Transverse colon (tissue), 4 donors: Measurements from ENCODE around the gene ERMARD. TPM values are rescaled to one million over a fixed set of nuclear protein-coding genes. Genes with fewer than 3 reads are reported as not detected.
A peak's percentile ranks its signal among the peaks of the same experiment; 100 is the strongest.

Experiments used
- DNase-seq: peaks from one replicate; pipeline ENCODE4 v3.0.0-alpha.2; 2019
- H3K27ac ChIP-seq, 4 donors: fragments of 200-600 bp; sonication (generic); 2 replicates each; pipeline ENCODE4 v1.5.1; 2016 to 2018; ENCODE audit warnings: inconsistent platforms in 4 of 4
- H3K27me3 ChIP-seq: fragments of 200-600 bp; sonication (generic); 2 replicates; pipeline ENCODE4 v1.5.1; 2017; ENCODE audit warnings: inconsistent platforms
- H3K36me3 ChIP-seq, 4 donors: fragments of 200-600 bp; sonication (generic); 2 replicates each; pipeline ENCODE4 v1.5.1; 2017 to 2019; ENCODE audit warnings: inconsistent platforms in 4 of 4
- H3K4me1 ChIP-seq, 4 donors: fragments of 200-600 bp; sonication (generic); 2 replicates each; pipeline ENCODE4 v1.5.1; 2017 to 2020; ENCODE audit warnings: inconsistent platforms in 4 of 4
- H3K4me3 ChIP-seq, 4 donors: fragments of 200-600 bp; sonication (generic); 1 replicate in 1 of 4; 2 replicates in 3 of 4; pipeline versions ENCODE4 v1.5.1 to v1.6.1; 2017 to 2019; ENCODE audit warnings: inconsistent platforms in 4 of 4
- H3K9me3 ChIP-seq, 2 donors: fragments of 200-600 bp; sonication (generic); 2 replicates each; pipeline ENCODE4 v1.5.1; 2017 to 2019; ENCODE audit warnings: inconsistent platforms in 2 of 2
- CTCF ChIP-seq, 5 experiments: fragments of 200-600 bp in 3 of 5; fragments of 450-650 bp in 2 of 5; sonication (generic) in 3 of 5; IDR thresholded peaks; 1 replicate in 2 of 5; 2 replicates in 3 of 5; pipeline ENCODE4 v1.5.1; 2016 to 2017; ENCODE audit warnings: antibody characterized with exemption in 5 of 5, inconsistent platforms in 3 of 5, mild to moderate bottlenecking in 2 of 5, moderate library complexity in 1 of 5
- EP300 ChIP-seq: sonication (generic); formaldehyde crosslinking; IDR thresholded peaks from one replicate; pipeline ENCODE4 v1.6.1; 2017; ENCODE audit warnings: antibody characterized with exemption, low read depth
- POLR2A ChIP-seq: fragments of 450-650 bp; IDR thresholded peaks from one replicate; pipeline ENCODE4 v1.6.1; 2016; ENCODE audit warnings: antibody characterized with exemption, mild to moderate bottlenecking, moderate library complexity
- POLR2AphosphoS5 ChIP-seq, 3 donors: sonication (generic); formaldehyde crosslinking; IDR thresholded peaks; one replicate each; pipeline ENCODE4 v1.6.1; 2016; ENCODE audit warnings: antibody characterized with exemption in 3 of 3
- WGBS, 2 donors: methylation state at CpG; one replicate each; pipeline ENCODE4 v1.1.5; 2018; ENCODE audit warnings: low coverage in 1 of 2; 5-methylcytosine and 5-hydroxymethylcytosine counted together
- in situ Hi-C, 4 donors: fragments of 200-750 bp; cut with MboI; loops; one replicate each; pipeline versions ENCODE4 v1.15.0 to v1.15.1; 2017; ENCODE audit warnings: low sequenced_read_pairs in 3 of 4, low pct_ligation_motif_present in 1 of 4, low pct_unique_long_range_greater_than_20kb in 1 of 4
- intact Hi-C: fragments of 100-400 bp; cut with DNase I; formaldehyde crosslinking; loops from one replicate; pipeline ENCODE4 v1.15.1; 2023; ENCODE audit warnings: low total_unique reads
- total RNA-seq, 4 donors: library from RNA; depleted of rRNA; stranded (reverse); fragments of >200 nt; gene quantifications; one replicate each; pipeline ENCODE4 v1.1.0, GENCODE V29; 2016

The ERMARD gene
- total RNA-seq, 4 donors from 2014 or later, result 15.7 to 29.5 (median 20.8) TPM

- WGBS, 2 donors, result 89 to 92% methylated on average over 3 to 4 of the region's 4 CpGs
- no peak overlapping the region for H3K4me3 ChIP-seq
- TF ChIP-seq EP300, result no peak
- no peak for TF ChIP-seq POLR2A
- TF ChIP-seq POLR2AphosphoS5 (IDR thresholded peaks at IDR 0.05), result no peak
- no peak for TF ChIP-seq CTCF (IDR thresholded peaks at IDR 0.05)
These were observed 58.0 kb downstream of the ERMARD start for GRCh38 chr6:169809386-169809785.

DNA sequence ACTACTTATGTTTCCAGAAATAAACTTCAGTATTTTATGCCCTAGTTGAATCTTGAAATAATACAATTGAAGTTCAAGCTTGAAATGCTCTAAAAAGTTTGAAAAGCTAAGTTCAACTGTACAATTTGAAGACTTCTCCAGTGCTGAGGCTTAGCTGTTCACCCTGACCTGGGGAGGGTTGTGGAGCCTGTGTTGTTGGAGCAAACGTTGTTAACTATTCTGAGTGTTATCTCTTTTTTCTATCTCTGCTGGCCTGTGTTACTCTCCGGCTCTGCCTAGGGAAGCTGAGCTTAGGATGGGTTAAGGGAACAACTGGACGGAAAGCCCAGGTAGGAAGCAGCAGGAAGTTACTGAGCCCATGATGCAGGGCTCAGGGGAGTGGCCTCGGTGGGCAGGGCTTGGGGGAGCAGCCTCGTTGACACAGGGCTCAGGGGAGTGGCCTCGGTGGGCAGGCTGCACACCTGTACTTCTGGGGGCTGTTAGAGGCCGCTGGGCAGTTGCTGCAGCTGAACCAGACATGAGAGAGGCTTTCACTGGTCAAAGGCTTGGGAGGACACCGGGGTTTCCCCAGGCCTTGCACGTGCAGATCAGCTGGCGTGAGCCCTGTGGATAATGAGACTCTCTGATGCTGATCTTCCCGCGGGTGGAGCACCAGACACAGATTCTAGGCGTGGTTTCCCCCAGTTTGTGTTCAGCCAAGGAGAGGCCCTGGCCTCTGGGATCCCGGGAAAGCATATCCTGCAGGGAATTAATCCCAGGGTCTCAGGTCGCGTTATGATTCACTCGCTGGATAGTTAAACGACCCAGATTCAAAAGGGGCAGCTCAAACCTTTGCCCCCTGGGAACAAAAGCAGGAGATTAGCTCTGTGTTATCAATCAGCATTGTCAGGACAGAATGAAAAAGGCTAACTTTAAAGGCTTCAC, 58.9 kb downstream of the ERMARD start:
- TF ChIP-seq EP300 (no peak), POLR2A (no peak), CTCF (IDR thresholded peaks at IDR 0.05) (no peak), POLR2AphosphoS5 (IDR thresholded peaks at IDR 0.05) (no peak)
- Histone ChIP-seq H3K4me1 (no peaks in the 10 kb centered on the region), H3K27ac (no peak overlapping the region), H3K36me3 (no peaks in the 10 kb centered on the region), H3K27me3 (no peaks in the 10 kb centered on the region), H3K9me3 (no peaks in the 10 kb centered on the region), H3K4me3 (no peak overlapping the region)
- intact Hi-C loops (no loop called here), in situ Hi-C loops (no loop called here)
- peak; percentile 51 for DNase-seq
- 0 to 46% methylated on average over 1 to 16 of the region's 18 CpGs for WGBS, 2 donors

More at GRCh38 chr6:169809386-169809785, 58.0 kb downstream of the ERMARD start:
- Histone ChIP-seq H3K9me3 (no peaks in the 10 kb centered on the region), H3K27ac (no peak overlapping the region), H3K36me3 (no peaks in the 10 kb centered on the region), H3K27me3 (no peaks in the 10 kb centered on the region), H3K4me1 (no peaks in the 10 kb centered on the region)
- DNase-seq, result no peak
- intact Hi-C loops, result no loop called here
- in situ Hi-C loops, result loop anchor here in 1 of 4 donors (10.0 kb wide), 1 partner anchor 705 kb away; no protein-coding TSS in a partner anchor

DNA sequence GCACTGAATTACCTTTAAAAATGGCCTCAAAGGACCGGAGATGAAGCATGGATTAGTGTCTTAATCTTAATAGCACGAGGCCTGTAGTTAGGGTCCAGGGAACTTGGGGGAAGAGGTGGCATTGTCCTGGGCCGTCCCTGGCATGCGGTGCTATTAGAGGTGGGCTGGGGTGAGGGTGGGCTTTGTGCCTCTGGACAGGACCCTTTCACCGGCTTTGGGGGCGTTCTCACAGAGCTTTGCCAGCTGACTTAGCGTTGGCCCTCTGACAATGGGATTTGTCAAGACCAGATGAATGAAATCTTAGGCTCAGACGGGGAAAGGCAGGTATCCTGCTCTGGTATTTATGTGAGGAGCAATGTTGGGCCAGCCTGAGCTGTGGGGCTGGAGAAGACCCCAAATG, 59.6 kb downstream of the ERMARD start:
- H3K36me3 ChIP-seq, result no peaks in the 10 kb centered on the region
- TF ChIP-seq EP300 (no peak), POLR2A (no peak), CTCF (IDR thresholded peaks at IDR 0.05) (no peak), POLR2AphosphoS5 (IDR thresholded peaks at IDR 0.05) (no peak)
- no peak overlapping the region for H3K4me3 ChIP-seq
- in situ Hi-C loops (no loop called here), intact Hi-C loops (no loop called here)
- DNase-seq, result no peak
- no peak overlapping the region for H3K27ac ChIP-seq
- no peaks in the 10 kb centered on the region for H3K27me3 ChIP-seq
- H3K4me1 ChIP-seq, result no peaks in the 10 kb centered on the region
- 94% methylated on average over 8 of the region's 8 CpGs; no CpG with 5 or more reads in 1 of the 2 donors for WGBS, 2 donors
- H3K9me3 ChIP-seq, result peaks cover 0 to 2% of the 10 kb centered on the region in 2 donors

DNA sequence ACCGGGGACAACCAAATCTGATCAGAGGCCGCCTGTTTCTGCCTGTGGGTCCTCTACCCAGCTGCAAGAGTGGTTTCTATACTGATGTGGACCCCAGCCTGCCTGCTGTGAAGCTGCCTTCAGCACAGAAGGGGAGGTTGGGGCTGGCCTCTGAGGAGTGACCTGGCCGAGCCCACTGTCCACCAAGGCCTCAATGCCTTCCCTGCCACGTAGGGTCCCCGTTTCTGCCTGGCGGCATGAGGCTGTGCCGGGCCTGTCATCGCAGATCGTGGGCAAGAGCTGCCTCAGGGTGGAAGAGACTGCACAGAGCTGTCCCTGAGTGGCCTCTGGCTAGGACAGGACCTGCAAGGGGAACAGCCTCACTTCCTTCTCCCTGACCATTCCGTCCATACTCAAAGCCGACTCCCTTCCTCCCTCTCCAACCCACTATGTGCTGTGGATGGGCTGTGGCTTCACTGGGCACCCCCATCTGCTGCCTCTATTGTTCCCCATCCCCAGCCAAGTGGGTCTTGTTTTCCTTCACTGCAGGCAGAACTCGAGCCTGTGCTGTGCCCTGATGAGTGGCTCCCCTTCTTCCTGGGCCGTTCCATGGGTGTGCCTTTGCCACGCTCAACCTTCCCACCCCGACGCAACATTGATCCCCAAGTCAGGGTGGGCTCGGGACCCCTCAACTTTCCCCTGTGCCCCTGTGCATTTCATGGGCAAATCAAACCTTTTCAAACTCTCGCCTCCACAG, 60.3 kb downstream of the ERMARD start:
- intact Hi-C loops, result no loop called here
- no peak for TF ChIP-seq CTCF (IDR thresholded peaks at IDR 0.05)
- TF ChIP-seq POLR2AphosphoS5 (IDR thresholded peaks at IDR 0.05), result no peak
- TF ChIP-seq POLR2A, result no peak
- WGBS, 2 donors, result 70 to 87% methylated on average over 5 to 13 of the region's 18 CpGs

More for the DNA sequence above, 60.3 kb downstream of the ERMARD start:
- Histone ChIP-seq H3K27ac (no peak overlapping the region), H3K27me3 (no peaks in the 10 kb centered on the region), H3K9me3 (peaks cover 0 to 4% of the 10 kb centered on the region in 2 donors), H3K36me3 (no peaks in the 10 kb centered on the region), H3K4me1 (no peaks in the 10 kb centered on the region), H3K4me3 (no peak overlapping the region)
- no peak for DNase-seq
- in situ Hi-C loops, result no loop called here
